Mucosa of descending colon (tissue), 3 donors: ENCODE measurements around the gene EDN2. TPM values are rescaled to one million over a fixed set of nuclear protein-coding genes. Genes with fewer than 3 reads are reported as not detected.

Experiments
- ATAC-seq: fragments of 200-7000 bp; cut with Tn5 transposase; one replicate; pipeline ENCODE4 v1.9.1; 2020; ENCODE audit warnings: mild to moderate bottlenecking, moderate library complexity
- DNase-seq, 3 donors: peaks; one replicate each; pipeline ENCODE4 v3.0.0-alpha.2; 2020
- H3K36me3 ChIP-seq: fragments of 200-600 bp; one replicate; pipeline ENCODE4 v1.8.0; 2021; ENCODE audit warnings: low read depth, mild to moderate bottlenecking
- H3K4me1 ChIP-seq: fragments of 200-600 bp; one replicate; pipeline ENCODE4 v1.8.0; 2021; ENCODE audit warnings: low read depth, mild to moderate bottlenecking
- H3K4me3 ChIP-seq: fragments of 200-600 bp; one replicate; pipeline ENCODE4 v1.8.0; 2021; ENCODE audit warnings: mild to moderate bottlenecking
- H3K9me3 ChIP-seq: fragments of 200-600 bp; one replicate; pipeline ENCODE4 v1.8.0; 2021; ENCODE audit warnings: mild to moderate bottlenecking
- CTCF ChIP-seq: fragments of 200-600 bp; IDR thresholded peaks from one replicate; pipeline ENCODE4 v1.8.0; 2022; ENCODE audit warnings: antibody characterized with exemption, mild to moderate bottlenecking
- intact Hi-C, 2 donors: fragments of 100-400 bp; cut with DNase I in 1 of 2; cut with micrococcal nuclease in 1 of 2; formaldehyde crosslinking; loops; one replicate each; pipeline versions ENCODE4 v1.11.0 to v1.11.1; 2022; cut with DNase I, micrococcal nuclease
- total RNA-seq, 3 donors: library from RNA; stranded (reverse); fragmentation: NEBNext Ultra II Directional in 2 of 3; extraction: Animal tissue kit (Norgen Biotek cat#: 25700) in 2 of 3; gene quantifications; one replicate each; pipeline versions ENCODE4 v1.2.1 to v1.2.4, GENCODE V29; 2021 to 2023
- donor health status: DM: no; HTN: no; CAD: no; lungs with moderate emphysema.
- donor health status: DM: no; HTN: no; CAD: no.
- donor health status: DM: no; HTN: yes; CAD: no.

Gene EDN2
- total RNA-seq, 3 donors from 2014 or later, result 1.6 to 5.8 (median 2.0) TPM

- Histone ChIP-seq H3K36me3 (no peaks in the 10 kb centered on the region), H3K4me3 (no peak overlapping the region), H3K9me3 (no peaks in the 10 kb centered on the region), H3K4me1 (peaks cover 17% of the 10 kb centered on the region)
- intact Hi-C loops, result no loop called here
- DNase-seq, result no peak
- no peak for TF ChIP-seq CTCF
- ATAC-seq, result no peak
Measured at GRCh38 chr1:41510531-41511238, 26.2 kb upstream of the EDN2 start.

- TF ChIP-seq CTCF, result no peak
- Histone ChIP-seq H3K4me1 (peaks cover 3% of the 10 kb centered on the region), H3K36me3 (no peaks in the 10 kb centered on the region), H3K9me3 (no peaks in the 10 kb centered on the region), H3K4me3 (no peak overlapping the region)
- ATAC-seq, result no peak
- no peak for DNase-seq
- intact Hi-C loops, result no loop called here
Measured at GRCh38 chr1:41509270-41509671, 24.8 kb upstream of the EDN2 start.

DNA sequence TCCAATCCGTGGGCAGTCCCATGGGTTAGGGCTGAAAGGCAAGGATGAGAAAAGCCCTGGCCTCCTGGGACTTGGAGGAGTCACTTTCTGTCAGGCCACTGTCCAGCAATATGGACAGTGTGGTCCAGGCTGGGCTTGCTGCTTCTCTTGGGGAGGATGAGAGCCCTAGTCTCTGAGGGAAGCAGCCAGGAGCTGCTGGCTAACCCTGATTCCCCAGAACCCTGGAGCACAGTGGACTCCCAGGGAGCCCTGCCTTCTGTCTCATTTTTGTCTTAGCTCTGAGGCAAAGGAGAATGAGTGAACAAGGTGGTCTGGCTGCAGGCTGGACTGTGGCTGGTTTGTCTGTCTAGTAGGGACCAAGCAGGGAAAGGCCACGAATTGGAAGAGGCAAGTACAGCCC, 23.8 kb upstream of the EDN2 start:
- Histone ChIP-seq H3K4me3 (no peak overlapping the region), H3K9me3 (no peaks in the 10 kb centered on the region), H3K4me1 (no peaks in the 10 kb centered on the region), H3K36me3 (no peaks in the 10 kb centered on the region)
- TF ChIP-seq CTCF, result no peak
- intact Hi-C loops, result no loop called here
- no peak for ATAC-seq
- DNase-seq, result no peak

GRCh38 chr1:41507836-41508235, 23.4 kb upstream of the EDN2 start:
- no peak for TF ChIP-seq CTCF
- H3K4me1 ChIP-seq, result no peaks in the 10 kb centered on the region
- no peaks in the 10 kb centered on the region for H3K9me3 ChIP-seq
- no peak overlapping the region for H3K4me3 ChIP-seq
- DNase-seq (no peak), ATAC-seq (no peak)
- H3K36me3 ChIP-seq, result no peaks in the 10 kb centered on the region
- intact Hi-C loops, result no loop called here

- H3K36me3 ChIP-seq, result no peaks in the 10 kb centered on the region
- no peak overlapping the region for H3K4me3 ChIP-seq
- H3K4me1 ChIP-seq, result peaks cover under 1% of the 10 kb centered on the region
- ATAC-seq (no peak), DNase-seq (no peak)
- no peaks in the 10 kb centered on the region for H3K9me3 ChIP-seq
- intact Hi-C loops, result no loop called here
- no peak for TF ChIP-seq CTCF
Measured at GRCh38 chr1:41507110-41507720, 22.7 kb upstream of the EDN2 start.
